Measurements from ENCODE around the gene CMTM4.

The CMTM4 gene

DNA sequence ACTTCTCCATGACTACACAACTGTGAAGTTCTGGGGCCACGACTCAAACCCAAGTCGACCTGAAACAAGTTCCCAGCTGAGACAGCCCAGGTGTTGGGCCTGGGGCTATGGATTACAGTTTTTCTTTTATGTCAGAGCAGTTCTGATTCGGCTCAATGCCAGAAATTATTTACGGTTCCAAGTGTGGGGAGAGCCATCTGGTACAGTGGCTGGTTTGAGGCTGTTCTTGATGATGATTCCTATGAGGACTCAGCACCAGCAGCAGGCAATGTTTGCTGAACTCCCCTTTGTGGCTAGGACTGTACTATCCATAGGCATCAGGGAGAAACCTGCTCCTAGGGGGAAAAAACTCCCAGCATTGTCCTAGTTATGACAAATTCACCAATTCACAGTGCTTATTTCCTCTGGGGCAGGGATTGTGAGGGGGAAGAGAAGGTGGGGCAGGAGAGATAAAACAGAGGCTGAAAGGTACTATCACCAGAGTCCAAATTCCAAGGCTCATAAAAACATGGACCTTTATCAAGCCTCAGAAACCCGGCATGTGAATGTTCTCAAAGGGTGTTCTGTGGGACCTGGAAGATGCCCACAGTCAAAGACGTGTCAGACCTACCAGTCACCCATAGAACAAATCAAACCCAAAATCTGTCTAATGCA lies 18.2 kb upstream of the CMTM4 start:
- DNase-seq (ENCODE audit: low read depth in 1 of 2, low spot score in 1 of 2) = no peak
- no peak for TF ChIP-seq SPI1 (IDR thresholded peaks at IDR 0.05; ENCODE audit: borderline replicate concordance, low read depth)
- TF ChIP-seq POLR2AphosphoS5 (IDR thresholded peaks at IDR 0.05; ENCODE audit: low read depth) = no peak
- TF ChIP-seq, protein P1, sequence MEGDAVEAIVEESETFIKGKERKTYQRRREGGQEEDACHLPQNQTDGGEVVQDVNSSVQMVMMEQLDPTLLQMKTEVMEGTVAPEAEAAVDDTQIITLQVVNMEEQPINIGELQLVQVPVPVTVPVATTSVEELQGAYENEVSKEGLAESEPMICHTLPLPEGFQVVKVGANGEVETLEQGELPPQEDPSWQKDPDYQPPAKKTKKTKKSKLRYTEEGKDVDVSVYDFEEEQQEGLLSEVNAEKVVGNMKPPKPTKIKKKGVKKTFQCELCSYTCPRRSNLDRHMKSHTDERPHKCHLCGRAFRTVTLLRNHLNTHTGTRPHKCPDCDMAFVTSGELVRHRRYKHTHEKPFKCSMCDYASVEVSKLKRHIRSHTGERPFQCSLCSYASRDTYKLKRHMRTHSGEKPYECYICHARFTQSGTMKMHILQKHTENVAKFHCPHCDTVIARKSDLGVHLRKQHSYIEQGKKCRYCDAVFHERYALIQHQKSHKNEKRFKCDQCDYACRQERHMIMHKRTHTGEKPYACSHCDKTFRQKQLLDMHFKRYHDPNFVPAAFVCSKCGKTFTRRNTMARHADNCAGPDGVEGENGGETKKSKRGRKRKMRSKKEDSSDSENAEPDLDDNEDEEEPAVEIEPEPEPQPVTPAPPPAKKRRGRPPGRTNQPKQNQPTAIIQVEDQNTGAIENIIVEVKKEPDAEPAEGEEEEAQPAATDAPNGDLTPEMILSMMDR (IDR thresholded peaks at IDR 0.05; ENCODE audit: insufficient read depth, low read length) = no peak
- TF ChIP-seq, protein P2, sequence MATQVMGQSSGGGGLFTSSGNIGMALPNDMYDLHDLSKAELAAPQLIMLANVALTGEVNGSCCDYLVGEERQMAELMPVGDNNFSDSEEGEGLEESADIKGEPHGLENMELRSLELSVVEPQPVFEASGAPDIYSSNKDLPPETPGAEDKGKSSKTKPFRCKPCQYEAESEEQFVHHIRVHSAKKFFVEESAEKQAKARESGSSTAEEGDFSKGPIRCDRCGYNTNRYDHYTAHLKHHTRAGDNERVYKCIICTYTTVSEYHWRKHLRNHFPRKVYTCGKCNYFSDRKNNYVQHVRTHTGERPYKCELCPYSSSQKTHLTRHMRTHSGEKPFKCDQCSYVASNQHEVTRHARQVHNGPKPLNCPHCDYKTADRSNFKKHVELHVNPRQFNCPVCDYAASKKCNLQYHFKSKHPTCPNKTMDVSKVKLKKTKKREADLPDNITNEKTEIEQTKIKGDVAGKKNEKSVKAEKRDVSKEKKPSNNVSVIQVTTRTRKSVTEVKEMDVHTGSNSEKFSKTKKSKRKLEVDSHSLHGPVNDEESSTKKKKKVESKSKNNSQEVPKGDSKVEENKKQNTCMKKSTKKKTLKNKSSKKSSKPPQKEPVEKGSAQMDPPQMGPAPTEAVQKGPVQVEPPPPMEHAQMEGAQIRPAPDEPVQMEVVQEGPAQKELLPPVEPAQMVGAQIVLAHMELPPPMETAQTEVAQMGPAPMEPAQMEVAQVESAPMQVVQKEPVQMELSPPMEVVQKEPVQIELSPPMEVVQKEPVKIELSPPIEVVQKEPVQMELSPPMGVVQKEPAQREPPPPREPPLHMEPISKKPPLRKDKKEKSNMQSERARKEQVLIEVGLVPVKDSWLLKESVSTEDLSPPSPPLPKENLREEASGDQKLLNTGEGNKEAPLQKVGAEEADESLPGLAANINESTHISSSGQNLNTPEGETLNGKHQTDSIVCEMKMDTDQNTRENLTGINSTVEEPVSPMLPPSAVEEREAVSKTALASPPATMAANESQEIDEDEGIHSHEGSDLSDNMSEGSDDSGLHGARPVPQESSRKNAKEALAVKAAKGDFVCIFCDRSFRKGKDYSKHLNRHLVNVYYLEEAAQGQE (IDR thresholded peaks at IDR 0.05; ENCODE audit: insufficient replicate concordance, low read depth) = no peak
- TF ChIP-seq GABPA (IDR thresholded peaks at IDR 0.05; ENCODE audit: low read depth) = no peak
- H3K27me3 ChIP-seq (ENCODE audit: insufficient read depth, poor library complexity, severe bottlenecking) = no peaks in the 10 kb centered on the region
- no peak overlapping the region for H3K27ac ChIP-seq (replicated peaks)
- H3K4me3 ChIP-seq (replicated peaks; ENCODE audit: insufficient read depth, low read length) = no peak overlapping the region

DNA sequence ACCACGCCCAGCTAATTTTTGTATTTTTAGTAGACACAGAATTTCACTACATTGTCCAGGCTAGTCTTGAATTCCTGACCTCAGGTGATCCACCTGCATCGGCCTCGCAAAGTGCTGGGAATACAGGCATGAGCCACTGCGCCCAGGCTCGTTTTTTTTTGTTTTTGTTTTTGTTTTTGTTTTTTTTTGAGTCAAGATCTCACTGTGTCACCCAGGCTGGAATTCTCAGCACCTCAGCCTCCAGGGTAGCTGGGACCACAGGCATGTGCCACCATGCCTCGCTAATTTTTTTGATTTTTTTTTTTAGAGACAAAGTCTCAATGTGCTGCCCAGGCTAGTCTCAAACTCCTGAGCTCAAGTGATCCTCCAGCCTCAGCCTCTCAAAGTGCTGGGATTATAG lies 17.5 kb upstream of the CMTM4 start:
- TF ChIP-seq, protein P1 (IDR thresholded peaks at IDR 0.05; ENCODE audit: insufficient read depth, low read length) = no peak
- TF ChIP-seq, protein P2 (IDR thresholded peaks at IDR 0.05; ENCODE audit: insufficient replicate concordance, low read depth) = no peak

DNA sequence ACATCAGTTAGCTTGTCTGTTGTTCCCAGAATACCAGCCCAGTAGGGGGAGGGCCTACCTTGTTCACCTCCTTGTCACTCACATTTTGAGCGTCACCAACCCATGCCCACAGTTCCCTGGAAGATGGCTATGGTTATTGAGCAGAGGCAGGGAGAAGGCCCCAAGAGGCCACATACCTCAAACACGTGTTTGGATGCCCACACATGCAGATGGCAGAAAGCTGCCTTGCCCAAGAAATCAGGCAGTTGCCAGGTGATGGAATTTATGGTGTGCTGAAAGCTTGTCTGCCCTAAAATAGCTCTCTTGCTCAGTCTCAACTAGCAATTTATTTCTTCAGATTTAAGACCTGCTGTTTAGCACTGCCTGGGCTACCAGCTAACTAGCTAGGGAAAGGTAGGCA lies 16.5 kb upstream of the CMTM4 start:
- Histone ChIP-seq H3K27me3 (ENCODE audit: insufficient read depth, poor library complexity, severe bottlenecking) (no peaks in the 10 kb centered on the region), H3K27ac (replicated peaks) (no peak overlapping the region), H3K4me3 (replicated peaks; ENCODE audit: insufficient read depth, low read length) (no peak overlapping the region)
- no peak for DNase-seq (ENCODE audit: low read depth in 1 of 2, low spot score in 1 of 2)
- no peak for TF ChIP-seq SPI1 (IDR thresholded peaks at IDR 0.05; ENCODE audit: borderline replicate concordance, low read depth)
- no peak for TF ChIP-seq POLR2AphosphoS5 (IDR thresholded peaks at IDR 0.05; ENCODE audit: low read depth)

More for the DNA sequence above, 17.5 kb upstream of the CMTM4 start:
- DNase-seq (ENCODE audit: low read depth in 1 of 2, low spot score in 1 of 2) = no peak
- no peak overlapping the region for H3K27ac ChIP-seq (replicated peaks)
- H3K4me3 ChIP-seq (replicated peaks; ENCODE audit: insufficient read depth, low read length) = no peak overlapping the region
- H3K27me3 ChIP-seq (ENCODE audit: insufficient read depth, poor library complexity, severe bottlenecking) = no peaks in the 10 kb centered on the region

DNA sequence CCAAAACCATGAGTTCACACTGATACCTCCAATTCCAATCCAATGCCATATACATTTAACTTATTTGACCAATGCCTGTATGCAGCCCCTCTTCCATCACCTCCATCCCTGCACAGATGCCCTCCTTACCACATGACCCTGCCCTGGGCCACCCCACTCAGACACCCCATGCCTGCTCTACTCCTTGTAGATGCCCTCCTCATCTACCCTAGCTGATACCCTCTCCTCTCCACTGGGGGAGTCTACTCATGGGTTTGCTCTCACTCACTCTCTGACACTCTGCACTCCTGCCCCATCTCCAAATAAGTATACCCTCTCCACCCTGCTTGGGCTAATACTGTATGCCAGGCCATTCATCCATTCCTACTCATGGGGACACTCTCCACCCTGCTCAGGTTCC lies 16.0 kb upstream of the CMTM4 start:
- Histone ChIP-seq H3K27me3 (ENCODE audit: insufficient read depth, poor library complexity, severe bottlenecking) (no peaks in the 10 kb centered on the region), H3K27ac (replicated peaks) (no peak overlapping the region), H3K4me3 (replicated peaks; ENCODE audit: insufficient read depth, low read length) (no peak overlapping the region)
- DNase-seq (ENCODE audit: low read depth in 1 of 2, low spot score in 1 of 2) = no peak
- TF ChIP-seq SPI1 (IDR thresholded peaks at IDR 0.05; ENCODE audit: borderline replicate concordance, low read depth) (no peak), GABPA (IDR thresholded peaks at IDR 0.05; ENCODE audit: low read depth) (no peak), POLR2AphosphoS5 (IDR thresholded peaks at IDR 0.05; ENCODE audit: low read depth) (no peak)
- TF ChIP-seq, protein P1 (IDR thresholded peaks at IDR 0.05; ENCODE audit: insufficient read depth, low read length) = no peak
- TF ChIP-seq, protein P2 (IDR thresholded peaks at IDR 0.05; ENCODE audit: insufficient replicate concordance, low read depth) = no peak

All from HL-60 (cell line).